ENCODE measurements around the gene ZNF578.

Gene ZNF578

GRCh38 chr19:52451241-52451640 lies 2.1 kb upstream of the ZNF578 start:
- TF ChIP-seq SIN3A (IDR thresholded peaks at IDR 0.05; ENCODE audit: borderline replicate concordance, insufficient read depth, low read length) (no peak), TAF1 (IDR thresholded peaks at IDR 0.05; ENCODE audit: borderline replicate concordance, insufficient read depth, low read length) (no peak), REST (IDR thresholded peaks at IDR 0.05; ENCODE audit: insufficient read depth in 1 of 2, low read depth in 2 of 2, low read length in 2 of 2) (no peak), POLR2AphosphoS5 (IDR thresholded peaks at IDR 0.05; ENCODE audit: low read depth, low read length) (no peak)

- TF ChIP-seq TAF1 (IDR thresholded peaks at IDR 0.05; ENCODE audit: borderline replicate concordance, insufficient read depth, low read length) (no peak), FOXP2 (optimal IDR thresholded peaks at IDR 0.05; ENCODE audit: borderline replicate concordance, extremely low read depth, extremely low read length, insufficient read depth) (no peak), POLR2AphosphoS5 (IDR thresholded peaks at IDR 0.05; ENCODE audit: low read depth, low read length) (no peak), SIN3A (IDR thresholded peaks at IDR 0.05; ENCODE audit: borderline replicate concordance, insufficient read depth, low read length) (no peak), REST (IDR thresholded peaks at IDR 0.05; ENCODE audit: insufficient read depth in 1 of 2, low read depth in 2 of 2, low read length in 2 of 2) (no peak)
Measured at GRCh38 chr19:52464798-52465470, 11.6 kb downstream of the ZNF578 start.

- no peak for TF ChIP-seq FOXP2 (optimal IDR thresholded peaks at IDR 0.05; ENCODE audit: borderline replicate concordance, extremely low read depth, extremely low read length, insufficient read depth)
- no peak for TF ChIP-seq POLR2AphosphoS5 (IDR thresholded peaks at IDR 0.05; ENCODE audit: low read depth, low read length)
- no peak for TF ChIP-seq REST (IDR thresholded peaks at IDR 0.05; ENCODE audit: insufficient read depth in 1 of 2, low read depth in 2 of 2, low read length in 2 of 2)
- TF ChIP-seq SIN3A (IDR thresholded peaks at IDR 0.05; ENCODE audit: borderline replicate concordance, insufficient read depth, low read length) = no peak
- no peak for TF ChIP-seq TAF1 (IDR thresholded peaks at IDR 0.05; ENCODE audit: borderline replicate concordance, insufficient read depth, low read length)
Measured at GRCh38 chr19:52473655-52474350, 20.4 kb downstream of the ZNF578 start.

GRCh38 chr19:52474351-52475127 lies 21.2 kb downstream of the ZNF578 start:
- TF ChIP-seq FOXP2 (optimal IDR thresholded peaks at IDR 0.05; ENCODE audit: borderline replicate concordance, extremely low read depth, extremely low read length, insufficient read depth) (no peak), POLR2AphosphoS5 (IDR thresholded peaks at IDR 0.05; ENCODE audit: low read depth, low read length) (no peak), REST (IDR thresholded peaks at IDR 0.05; ENCODE audit: insufficient read depth in 1 of 2, low read depth in 2 of 2, low read length in 2 of 2) (no peak), TAF1 (IDR thresholded peaks at IDR 0.05; ENCODE audit: borderline replicate concordance, insufficient read depth, low read length) (no peak), SIN3A (IDR thresholded peaks at IDR 0.05; ENCODE audit: borderline replicate concordance, insufficient read depth, low read length) (no peak)
